Measurements from ENCODE around the gene MAGI1. TPM values are rescaled to one million over a fixed set of nuclear protein-coding genes. Genes with fewer than 3 reads are reported as not detected.

MAGI1 gene
- total RNA-seq, 1 experiment from 2014 or later = 58.2 TPM

DNA sequence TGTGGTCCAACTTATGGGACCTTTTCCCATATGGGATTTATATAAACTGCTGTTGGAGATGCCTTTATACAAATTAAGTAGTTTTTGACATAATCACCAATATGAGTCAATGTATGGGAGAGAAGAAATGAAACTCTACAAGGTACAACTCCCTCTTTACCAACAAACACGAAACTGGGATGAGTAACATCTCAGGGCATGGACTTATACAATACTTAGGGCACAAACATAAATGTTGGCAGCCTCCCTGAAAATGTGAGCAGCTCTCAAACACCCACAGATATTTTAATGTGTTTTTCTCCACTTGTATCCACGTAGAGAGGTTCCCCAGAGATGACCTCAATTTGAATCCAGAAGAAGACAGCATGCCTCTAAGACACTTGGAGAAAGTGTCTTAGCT lies 161.6 kb downstream of the MAGI1 start:
- ATAC-seq = no peak
- CTCF ChIA-PET = interaction anchor here (1.2 kb wide), 1 partner anchor 262 kb away, joined by 3 read pairs; no protein-coding TSS in a partner anchor
- no peaks in the 10 kb centered on the region for H3K9me3 Mint-ChIP-seq
- TF ChIP-seq, protein P1, sequence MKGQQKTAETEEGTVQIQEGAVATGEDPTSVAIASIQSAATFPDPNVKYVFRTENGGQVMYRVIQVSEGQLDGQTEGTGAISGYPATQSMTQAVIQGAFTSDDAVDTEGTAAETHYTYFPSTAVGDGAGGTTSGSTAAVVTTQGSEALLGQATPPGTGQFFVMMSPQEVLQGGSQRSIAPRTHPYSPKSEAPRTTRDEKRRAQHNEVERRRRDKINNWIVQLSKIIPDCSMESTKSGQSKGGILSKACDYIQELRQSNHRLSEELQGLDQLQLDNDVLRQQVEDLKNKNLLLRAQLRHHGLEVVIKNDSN (CRISPR knock-in tag; IDR thresholded peaks at IDR 0.05) = no peak
- TF ChIP-seq, protein P2, sequence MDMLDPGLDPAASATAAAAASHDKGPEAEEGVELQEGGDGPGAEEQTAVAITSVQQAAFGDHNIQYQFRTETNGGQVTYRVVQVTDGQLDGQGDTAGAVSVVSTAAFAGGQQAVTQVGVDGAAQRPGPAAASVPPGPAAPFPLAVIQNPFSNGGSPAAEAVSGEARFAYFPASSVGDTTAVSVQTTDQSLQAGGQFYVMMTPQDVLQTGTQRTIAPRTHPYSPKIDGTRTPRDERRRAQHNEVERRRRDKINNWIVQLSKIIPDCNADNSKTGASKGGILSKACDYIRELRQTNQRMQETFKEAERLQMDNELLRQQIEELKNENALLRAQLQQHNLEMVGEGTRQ (CRISPR knock-in tag; IDR thresholded peaks at IDR 0.05) = no peak
- TF ChIP-seq ZNF138 (CRISPR knock-in tag; conservative IDR thresholded peaks at IDR 0.05) (no peak), ZNF263 (CRISPR knock-in tag; IDR thresholded peaks at IDR 0.05; ENCODE audit: low read depth) (no peak), NR1H2 (CRISPR knock-in tag; IDR thresholded peaks at IDR 0.05) (no peak), ATF2 (CRISPR knock-in tag; IDR thresholded peaks at IDR 0.05; ENCODE audit: borderline replicate concordance, low read depth) (no peak), MXD4 (CRISPR knock-in tag; IDR thresholded peaks at IDR 0.05; ENCODE audit: borderline replicate concordance) (no peak), ETV6 (CRISPR knock-in tag; IDR thresholded peaks at IDR 0.05) (no peak), KAT7 (CRISPR knock-in tag; IDR thresholded peaks at IDR 0.05; ENCODE audit: borderline replicate concordance) (no peak), ZBTB43 (CRISPR knock-in tag; IDR thresholded peaks at IDR 0.05) (no peak), HMGA2 (CRISPR knock-in tag; IDR thresholded peaks at IDR 0.05) (no peak), JUN (CRISPR knock-in tag; IDR thresholded peaks at IDR 0.05) (no peak), ZNF396 (CRISPR knock-in tag; IDR thresholded peaks at IDR 0.05; ENCODE audit: borderline replicate concordance) (no peak), NR3C1 (CRISPR knock-in tag; conservative IDR thresholded peaks at IDR 0.05; ENCODE audit: low read depth) (no peak), IRF2 (CRISPR knock-in tag; IDR thresholded peaks at IDR 0.05; ENCODE audit: borderline replicate concordance, low read depth) (no peak), NFYB (CRISPR knock-in tag; conservative IDR thresholded peaks at IDR 0.05; ENCODE audit: low read depth) (no peak)
- TF ChIP-seq, protein P3, sequence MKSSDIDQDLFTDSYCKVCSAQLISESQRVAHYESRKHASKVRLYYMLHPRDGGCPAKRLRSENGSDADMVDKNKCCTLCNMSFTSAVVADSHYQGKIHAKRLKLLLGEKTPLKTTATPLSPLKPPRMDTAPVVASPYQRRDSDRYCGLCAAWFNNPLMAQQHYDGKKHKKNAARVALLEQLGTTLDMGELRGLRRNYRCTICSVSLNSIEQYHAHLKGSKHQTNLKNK (CRISPR knock-in tag; IDR thresholded peaks at IDR 0.05) = no peak
- TF ChIP-seq, protein P4, sequence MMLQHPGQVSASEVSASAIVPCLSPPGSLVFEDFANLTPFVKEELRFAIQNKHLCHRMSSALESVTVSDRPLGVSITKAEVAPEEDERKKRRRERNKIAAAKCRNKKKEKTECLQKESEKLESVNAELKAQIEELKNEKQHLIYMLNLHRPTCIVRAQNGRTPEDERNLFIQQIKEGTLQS (CRISPR knock-in tag; conservative IDR thresholded peaks at IDR 0.05) = no peak
- H3K27ac Mint-ChIP-seq = peak overlapping the region; percentile 57
- peaks cover 34% of the 10 kb centered on the region for H3K4me1 Mint-ChIP-seq
- no peak for DNase-seq (ENCODE audit: low spot score)
- H3K27me3 Mint-ChIP-seq (ENCODE audit: low read depth) = no peaks in the 10 kb centered on the region
- POLR2A ChIA-PET = interaction anchor here (0.6 to 0.7 kb wide), 2 partner anchors 308 to 974 kb away, joined by 3 to 6 read pairs; no protein-coding TSS in a partner anchor
- no peaks in the 10 kb centered on the region for H3K36me3 Mint-ChIP-seq
- no peak overlapping the region for H3K4me3 Mint-ChIP-seq

DNA sequence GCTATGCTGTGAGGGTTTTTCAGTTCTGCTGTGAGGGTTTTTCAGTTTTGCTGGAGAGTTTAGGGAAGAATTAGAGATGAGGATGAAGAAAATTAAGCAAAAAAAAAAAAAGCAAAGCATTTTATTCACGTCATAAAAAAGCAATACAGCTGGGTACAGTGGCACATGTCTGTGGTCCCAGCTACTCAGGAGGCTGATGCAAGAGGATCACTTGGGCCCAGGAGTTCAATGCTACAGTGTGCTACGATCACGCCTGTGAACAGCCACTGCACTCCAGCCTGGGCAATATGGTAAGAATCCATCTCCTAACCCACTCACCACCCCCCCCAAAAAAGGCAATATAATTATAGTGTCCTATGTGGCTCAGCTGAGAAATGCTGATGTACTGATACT lies 162.7 kb downstream of the MAGI1 start:
- Mint-ChIP-seq H3K27ac (peak overlapping the region; percentile 59), H3K4me1 (peaks cover 36% of the 10 kb centered on the region), H3K27me3 (ENCODE audit: low read depth) (no peaks in the 10 kb centered on the region), H3K36me3 (no peaks in the 10 kb centered on the region), H3K9me3 (no peaks in the 10 kb centered on the region), H3K4me3 (no peak overlapping the region)
- TF ChIP-seq CREM (CRISPR knock-in tag; IDR thresholded peaks at IDR 0.05) (no peak), ZNF532 (CRISPR knock-in tag; IDR thresholded peaks at IDR 0.05; ENCODE audit: borderline replicate concordance) (no peak), GABPB1 (CRISPR knock-in tag; IDR thresholded peaks at IDR 0.05) (peak; percentile 77)
- CTCF ChIA-PET = interaction anchor here (0.7 to 1.6 kb wide), 4 partner anchors 22 to 263 kb away, joined by 3 to 5 read pairs (median 3); no protein-coding TSS in a partner anchor
- no peak for DNase-seq (ENCODE audit: low spot score)
- POLR2A ChIA-PET = interaction anchor here (0.6 kb wide), 2 partner anchors 54 to 146 kb away, joined by 3 to 5 read pairs; no protein-coding TSS in a partner anchor
- ATAC-seq = no peak

Measured in WTC11 (cell line).